GM12878 (cell line): ENCODE data around the gene RNF44. TPM values are rescaled to one million over a fixed set of nuclear protein-coding genes. Genes with fewer than 3 reads are reported as not detected.

Experiments used
- ATAC-seq: fragments of 200-7000 bp; cut with Tn5 transposase; 3 replicates; pipeline ENCODE4 v1.9.1; 2020; ENCODE audit warnings: mild to moderate bottlenecking, moderate library complexity
- BruUV-seq: library from RNA; stranded (reverse); fragments of 400-500 nt; replicated peaks from 2 replicates; lab custom pipeline; 2021; lab: Mats Ljungman, UMichigan
- CTCF ChIA-PET: fragments of 300-600 bp; sonication (Branson Sonifier 250); formaldehyde crosslinking; extraction: SDS; loops from one replicate; lab custom pipeline; 2021; ENCODE audit warnings: inconsistent platforms; lab: Yijun Ruan, JAX
- POLR2A ChIA-PET: fragments of 350-600 bp; formaldehyde crosslinking; extraction: SDS; loops from one replicate; lab custom pipeline; 2021; ENCODE audit warnings: inconsistent platforms; lab: Charles Lee
- RAD21 ChIA-PET: fragments of 300-600 bp; sonication (Branson Sonifier 250); formaldehyde crosslinking; loops from one replicate; lab custom pipeline; 2023; ENCODE audit warnings: antibody characterized with exemption; ENCODE audit not compliant: unreplicated experiment; lab: Charles Lee
- SMC1A ChIA-PET: fragments of 300-600 bp; sonication (Branson Sonifier 250); formaldehyde crosslinking; loops from one replicate; lab custom pipeline; 2023; ENCODE audit not compliant: unreplicated experiment, uncharacterized antibody; lab: Charles Lee
- DNase-seq: peaks from one replicate; pipeline ENCODE4 v3.0.0-alpha.2; 2011; ENCODE audit warnings: low read depth, low spot score
- FAIRE-seq: peaks from 3 replicates; lab custom pipeline; 2011; peaks lifted over from hg19 to GRCh38; lab: Jason Lieb, UNC
- H2AFZ ChIP-seq: 2 replicates; pipeline ENCODE4 v1.6.0; 2011; ENCODE audit warnings: low read depth, low read length, control low read depth; ENCODE audit not compliant: control insufficient read depth
- H3K27ac ChIP-seq: 2 replicates; pipeline ENCODE4 v1.5.1; 2011; ENCODE audit warnings: control low read depth; ENCODE audit not compliant: control insufficient read depth, insufficient read depth
- H3K27me3 ChIP-seq, 2 experiments: replicated peaks in 1 of 2; 2 replicates each; pipeline versions ENCODE4 v1.6.0 to v1.6.1; 2011; ENCODE audit warnings: low read length in 1 of 2; ENCODE audit not compliant: control insufficient read depth in 2 of 2, insufficient read depth in 2 of 2
- H3K36me3 ChIP-seq, 2 experiments: 2 replicates each; pipeline ENCODE4 v1.5.1; 2011; ENCODE audit warnings: low read length in 1 of 2; ENCODE audit not compliant: control insufficient read depth in 2 of 2, insufficient read depth in 2 of 2
- H3K4me1 ChIP-seq: 2 replicates; pipeline ENCODE4 v1.6.1; 2011; ENCODE audit warnings: mild to moderate bottlenecking, low read length, moderate library complexity, mixed read lengths; ENCODE audit not compliant: control insufficient read depth, insufficient read depth
- H3K4me2 ChIP-seq: 2 replicates; pipeline ENCODE4 v1.6.0; 2011; ENCODE audit warnings: control low read depth; ENCODE audit not compliant: control insufficient read depth, insufficient read depth
- H3K4me3 ChIP-seq: fragments of 200-600 bp; sonication (generic); 2 replicates; pipeline ENCODE4 v1.5.1; 2016
- H3K79me2 ChIP-seq: 2 replicates; pipeline ENCODE4 v1.6.0; 2011; ENCODE audit warnings: low read length; ENCODE audit not compliant: control insufficient read depth, insufficient read depth
- H3K9ac ChIP-seq: 2 replicates; pipeline ENCODE4 v1.8.0; 2011; ENCODE audit warnings: low read length, control low read depth, mixed read lengths; ENCODE audit not compliant: control insufficient read depth, insufficient read depth
- H3K9me3 ChIP-seq: replicated peaks from 3 replicates; pipeline ENCODE4 v1.5.1; 2011; ENCODE audit warnings: mild to moderate bottlenecking, low read length; ENCODE audit not compliant: control insufficient read depth, insufficient read depth
- H4K20me1 ChIP-seq: 2 replicates; pipeline ENCODE4 v1.6.0; 2011; ENCODE audit not compliant: control insufficient read depth, insufficient read depth
- BHLHE40 ChIP-seq, 2 experiments: fragments of 450-650 bp in 1 of 2; IDR thresholded peaks; 2 replicates each; pipeline ENCODE4 v1.6.1; 2011 to 2017; ENCODE audit warnings: low read depth in 2 of 2, borderline replicate concordance in 1 of 2, improper control_type of control experiment in 1 of 2, low read length in 1 of 2, mild to moderate bottlenecking in 1 of 2
- CEBPZ ChIP-seq: fragments of 150-350 bp; IDR thresholded peaks from 2 replicates; pipeline ENCODE4 v1.6.1; 2016; ENCODE audit warnings: low read depth, low read length
- KLF5 ChIP-seq: fragments of 450-650 bp; IDR thresholded peaks from 2 replicates; pipeline ENCODE4 v1.6.1; 2014; ENCODE audit warnings: mild to moderate bottlenecking; ENCODE audit not compliant: partially characterized antibody
- LARP7 ChIP-seq: fragments of 450-650 bp; IDR thresholded peaks from 2 replicates; pipeline ENCODE4 v1.6.1; 2017; ENCODE audit warnings: mild to moderate bottlenecking
- NR2C2 ChIP-seq: IDR thresholded peaks from 2 replicates; pipeline ENCODE4 v1.6.1; 2011; ENCODE audit warnings: borderline replicate concordance, low read depth; ENCODE audit not compliant: control insufficient read depth, insufficient read length
- POLR2A ChIP-seq: IDR thresholded peaks from 2 replicates; pipeline ENCODE4 v1.6.1; 2011; ENCODE audit warnings: low read depth, mild to moderate bottlenecking, low read length
- POLR2AphosphoS2 ChIP-seq: IDR thresholded peaks from 2 replicates; pipeline ENCODE4 v1.6.1; 2011; ENCODE audit warnings: low read depth, mild to moderate bottlenecking, low read length, improper control_type of control experiment, moderate library complexity
- SIX5 ChIP-seq: IDR thresholded peaks from 2 replicates; pipeline ENCODE4 v1.6.1; 2011; ENCODE audit warnings: mild to moderate bottlenecking, low read depth, low read length, moderate library complexity; ENCODE audit not compliant: severe bottlenecking
- SMARCA5 ChIP-seq: fragments of 450-650 bp; IDR thresholded peaks from 2 replicates; pipeline ENCODE4 v1.6.1; 2017; ENCODE audit warnings: mild to moderate bottlenecking
- SPI1 ChIP-seq: IDR thresholded peaks from 2 replicates; pipeline ENCODE4 v1.6.1; 2011; ENCODE audit warnings: low read depth, mild to moderate bottlenecking, low read length, moderate library complexity, borderline replicate concordance; ENCODE audit not compliant: insufficient read depth
- ZSCAN29 ChIP-seq: fragments of 450-650 bp; IDR thresholded peaks from 2 replicates; pipeline ENCODE4 v1.6.1; 2017; ENCODE audit warnings: mild to moderate bottlenecking, moderate library complexity
- WGBS: methylation state at CpG from one replicate; pipeline ENCODE4 v1.1.6; 2016; ENCODE audit warnings: low lambda C conversion rate; ENCODE audit not compliant: insufficient replicate concordance, insufficient coverage; ENCODE audit errors: missing lambda C conversion rate; 5-methylcytosine and 5-hydroxymethylcytosine counted together
- in situ Hi-C: fragments of 300-500 bp; cut with MboI; formaldehyde crosslinking; loops from 9 replicates; pipeline ENCODE4 v1.14.3; 2018; ENCODE audit warnings: mixed read lengths
- intact Hi-C: fragments of 100-400 bp; cut with micrococcal nuclease; formaldehyde crosslinking; loops from one replicate; pipeline ENCODE4 v1.14.2; 2022; ENCODE audit not compliant: unreplicated experiment
- polyA plus RNA-seq, 11 experiments: library from polyadenylated mRNA; depleted of rRNA in 4 of 11; unstranded in 6 of 11; stranded (reverse) in 5 of 11; fragments of >200 nt; fragmentation: Nextera tagmentation in 4 of 11; fragmentation: Illumina TruSeq in 1 of 11; extraction: Ambion mirVana in 4 of 11; extraction: Trizol in 1 of 11; gene quantifications; 1 replicate in 1 of 11; 2 replicates in 10 of 11; pipeline versions ENCODE4 v1.2.1 to v1.2.3, GENCODE V29; 2011 to 2016; ENCODE audit warnings: inconsistent platforms in 2 of 11, missing spikeins in 2 of 11, low read depth in 1 of 11
- total RNA-seq, 4 experiments: library from RNA; depleted of rRNA in 3 of 4; stranded (reverse); fragments of >200 nt in 3 of 4; fragmentation: Illumina TruSeq in 1 of 4; extraction: Trizol in 1 of 4; gene quantifications; 2 replicates each; pipeline versions ENCODE4 v1.2.1 to v1.2.3, GENCODE V29; 2013 to 2021

RNF44 gene
- total and polyA plus RNA-seq, 10 of the 15 experiments (the other 5 are each of a cell fraction or from before 2014, with no cell fraction given): 1.7 to 51.9 (median 7.9) TPM

- RAD21 ChIA-PET: interaction anchor here (1.3 kb wide), 1 partner anchor 116 kb away, joined by 3 read pairs; the partner anchor contains the start of gene CLTB
- ATAC-seq (no peak), FAIRE-seq (no peak), DNase-seq (no peak)
- SMC1A ChIA-PET: no interaction called here
- H2AFZ ChIP-seq: no peak overlapping the region
- CTCF ChIA-PET: interaction anchor here (1.5 kb wide), 1 partner anchor 12 kb away, joined by 4 read pairs; no protein-coding TSS in a partner anchor
- TF ChIP-seq LARP7 (no peak), POLR2A (0 out of 2 replicates have a peak, but pooled peaks have one; percentile 32)
- no peak overlapping the region for H3K4me3 ChIP-seq
- in situ Hi-C loops: no loop called here
- no TSS peak for BruUV-seq
- no peak overlapping the region for H3K9ac ChIP-seq
- H3K79me2 ChIP-seq: peaks cover 54% of the 10 kb centered on the region
- peak overlapping the region; percentile 1; the same call in 1 of the 2 replicates for H3K4me2 ChIP-seq
- peaks cover 14 to 39% of the 10 kb centered on the region in 2 experiments for H3K36me3 ChIP-seq
- H3K27ac ChIP-seq: no peak overlapping the region
- H3K4me1 ChIP-seq: peaks cover 47% of the 10 kb centered on the region
- intact Hi-C loops: loop anchor here (10.0 kb wide), 2 partner anchors 147 to 1583 kb away; partner anchors contain the start of genes HIGD2A, N4BP3 and NOP16
- no peaks in the 10 kb centered on the region for H3K9me3 ChIP-seq
- POLR2A ChIA-PET: no interaction called here
- 87% methylated on average over 20 of the region's 28 CpGs for WGBS
- H4K20me1 ChIP-seq: no peaks in the 10 kb centered on the region; the same call in 1 of the 2 replicates
- H3K27me3 ChIP-seq: no peaks in the 10 kb centered on the region
Measured at GRCh38 chr5:176531902-176532493, 5.2 kb downstream of the RNF44 start.

- DNase-seq: no peak
- Histone ChIP-seq H3K4me2 (peak overlapping the region; percentile 55), H3K9me3 (no peaks in the 10 kb centered on the region), H3K27ac (no peak overlapping the region), H3K9ac (peak overlapping the region; percentile 28; the same call in 1 of the 2 replicates), H2AFZ (no peak overlapping the region), H3K79me2 (peaks cover 49% of the 10 kb centered on the region), H3K27me3 (no peaks in the 10 kb centered on the region), H3K36me3 (peaks cover 14 to 39% of the 10 kb centered on the region in 2 experiments), H3K4me3 (peak overlapping the region; percentile 22; the same call in 1 of the 2 replicates), H3K4me1 (peaks cover 47% of the 10 kb centered on the region), H4K20me1 (no peaks in the 10 kb centered on the region; the same call in 1 of the 2 replicates)
- CTCF ChIA-PET: interaction anchor here (0.6 to 1.5 kb wide), 2 partner anchors 11 to 12 kb away, joined by 3 to 4 read pairs; no protein-coding TSS in a partner anchor
- WGBS: 76% methylated on average over 23 of the region's 24 CpGs
- ATAC-seq: no peak
- no TSS peak for BruUV-seq
- in situ Hi-C loops (no loop called here), intact Hi-C loops (loop anchor here (10.0 kb wide), 2 partner anchors 146 to 1584 kb away; partner anchors contain the start of genes HIGD2A, N4BP3 and NOP16)
- POLR2A ChIA-PET: no interaction called here
- RAD21 ChIA-PET: interaction anchor here (1.3 kb wide), 1 partner anchor 115 kb away, joined by 3 read pairs; the partner anchor contains the start of gene CLTB
- no peak for FAIRE-seq
- SMC1A ChIA-PET: no interaction called here
- TF ChIP-seq BHLHE40 (IDR thresholded peaks at IDR 0.05; ENCODE audit: borderline replicate concordance in 1 of 2, low read depth in 2 of 2, low read length in 1 of 2) (no peak), POLR2AphosphoS2 (no peak), SIX5 (no peak), CEBPZ (no peak), SMARCA5 (no peak), KLF5 (no peak), ZSCAN29 (no peak), NR2C2 (no peak), SPI1 (no peak)
Measured at GRCh38 chr5:176530983-176531901, 6.0 kb downstream of the RNF44 start.
